ENCODE data around the gene CCR7. TPM values are rescaled to one million over a fixed set of nuclear protein-coding genes. Genes with fewer than 3 reads are reported as not detected.

Gene CCR7
- total RNA-seq, 2 donors from 2014 or later, result 0.28 TPM; not detected in 1

GRCh38 chr17:40541060-40541872 lies 24.0 kb downstream of the CCR7 start:
- DNase-seq (ENCODE audit: low spot score), result no peak
- peak overlapping the region; percentile 86 to 89 for H3K27ac ChIP-seq
- H3K4me3 ChIP-seq, result no peak overlapping the region

GRCh38 chr17:40540448-40540847 lies 24.8 kb downstream of the CCR7 start:
- H3K27me3 ChIP-seq, result no peaks in the 10 kb centered on the region
- peak overlapping the region; percentile 86 to 89 for H3K27ac ChIP-seq
- no peaks in the 10 kb centered on the region for H3K36me3 ChIP-seq
- no peak for TF ChIP-seq CTCF (IDR thresholded peaks at IDR 0.05)
- H3K4me1 ChIP-seq, result peaks cover 0 to 87% of the 10 kb centered on the region in 2 donors
- DNase-seq (ENCODE audit: low spot score), result no peak
- H3K9me3 ChIP-seq, result no peaks in the 10 kb centered on the region
- no peak overlapping the region for H3K4me3 ChIP-seq

More at GRCh38 chr17:40541060-40541872, 24.0 kb downstream of the CCR7 start:
- no peaks in the 10 kb centered on the region for H3K27me3 ChIP-seq
- peaks cover 0 to 78% of the 10 kb centered on the region in 2 donors for H3K4me1 ChIP-seq
- no peak for TF ChIP-seq CTCF (IDR thresholded peaks at IDR 0.05)
- no peaks in the 10 kb centered on the region for H3K9me3 ChIP-seq
- H3K36me3 ChIP-seq, result no peaks in the 10 kb centered on the region

- H3K27me3 ChIP-seq, result no peaks in the 10 kb centered on the region
- no peak for TF ChIP-seq CTCF (IDR thresholded peaks at IDR 0.05)
- H3K36me3 ChIP-seq, result no peaks in the 10 kb centered on the region
- H3K27ac ChIP-seq, result peak overlapping the region; percentile 86 to 89
- peaks cover 0 to 91% of the 10 kb centered on the region in 2 donors for H3K4me1 ChIP-seq
- DNase-seq (ENCODE audit: low spot score), result no peak
- no peak overlapping the region for H3K4me3 ChIP-seq
- H3K9me3 ChIP-seq, result no peaks in the 10 kb centered on the region
These were observed 25.4 kb downstream of the CCR7 start for GRCh38 chr17:40539711-40540411.

- Histone ChIP-seq H3K4me1 (peaks cover 0 to 95% of the 10 kb centered on the region in 2 donors), H3K9me3 (no peaks in the 10 kb centered on the region), H3K36me3 (no peaks in the 10 kb centered on the region), H3K4me3 (no peak overlapping the region), H3K27ac (peak overlapping the region; percentile 86 to 89), H3K27me3 (no peaks in the 10 kb centered on the region)
- no peak for TF ChIP-seq CTCF (IDR thresholded peaks at IDR 0.05)
- DNase-seq (ENCODE audit: low spot score), result no peak
These were observed 26.2 kb downstream of the CCR7 start for GRCh38 chr17:40538936-40539705.

GRCh38 chr17:40538019-40538935 lies 27.0 kb downstream of the CCR7 start:
- Histone ChIP-seq H3K4me1 (peaks cover 0 to 95% of the 10 kb centered on the region in 2 donors), H3K4me3 (no peak overlapping the region), H3K36me3 (no peaks in the 10 kb centered on the region), H3K27me3 (no peaks in the 10 kb centered on the region), H3K27ac (peak overlapping the region; percentile 86 to 89), H3K9me3 (no peaks in the 10 kb centered on the region)
- no peak for TF ChIP-seq CTCF (IDR thresholded peaks at IDR 0.05)
- DNase-seq (ENCODE audit: low spot score), result no peak

Data from right atrium auricular region (tissue), 2 donors.